ENCODE results near the gene CLEC16A.
"Not testable (repeated sequence)": the region's sequence is repeated elsewhere in the genome, so short reads cannot be mapped to it uniquely, and the experiment has no call there.

CLEC16A gene

DNA sequence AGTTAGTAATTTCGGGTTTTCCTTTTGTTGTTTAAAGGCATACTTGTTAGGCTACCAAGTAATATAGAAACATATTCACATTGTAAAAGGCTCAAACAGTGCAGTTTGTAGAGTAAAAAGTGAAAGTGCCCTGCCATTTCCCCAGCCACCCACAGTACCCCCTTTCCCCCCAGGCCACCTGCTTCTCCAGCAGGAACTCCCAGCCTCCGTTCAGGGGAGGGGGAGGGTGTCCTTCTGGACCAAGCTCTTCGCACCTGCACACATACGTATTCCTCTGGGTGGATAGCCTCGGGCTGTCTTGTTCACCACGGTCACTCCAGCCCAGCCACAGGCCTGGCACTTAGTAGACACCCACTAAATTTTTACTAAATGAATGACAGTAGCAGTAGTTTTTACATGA lies 144.5 kb downstream of the CLEC16A start:
- no peak for DNase-seq

DNA sequence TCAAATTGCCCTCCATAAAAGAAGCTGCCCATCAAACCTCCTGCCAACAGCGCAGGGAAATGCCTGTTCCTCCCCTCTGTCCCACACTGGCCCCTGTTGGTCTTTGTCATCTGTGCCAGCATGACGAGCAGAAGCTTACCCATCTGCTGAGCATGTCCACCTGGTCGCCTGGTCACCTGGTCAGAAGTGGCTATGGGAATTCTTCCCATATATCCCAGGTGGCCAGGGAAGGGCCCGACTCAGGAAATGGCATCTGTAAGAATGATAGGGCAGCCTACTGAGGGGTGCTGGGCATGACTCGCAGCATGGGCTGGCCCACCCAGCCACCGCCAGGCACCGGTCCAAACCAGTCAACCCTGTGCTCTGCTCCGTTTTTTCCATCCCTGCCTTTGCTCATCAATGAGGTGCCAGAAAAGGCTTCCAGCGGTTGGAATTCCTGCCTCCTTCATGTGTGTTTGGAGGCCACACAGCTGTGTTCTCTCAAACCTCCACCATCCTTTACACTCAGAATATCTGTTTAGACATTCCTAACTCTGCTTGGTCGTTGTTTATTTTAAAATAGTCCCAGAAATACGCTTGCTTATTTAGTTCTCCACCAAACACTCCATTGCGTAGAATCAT lies 145.2 kb downstream of the CLEC16A start:
- DNase-seq, result no peak

DNA sequence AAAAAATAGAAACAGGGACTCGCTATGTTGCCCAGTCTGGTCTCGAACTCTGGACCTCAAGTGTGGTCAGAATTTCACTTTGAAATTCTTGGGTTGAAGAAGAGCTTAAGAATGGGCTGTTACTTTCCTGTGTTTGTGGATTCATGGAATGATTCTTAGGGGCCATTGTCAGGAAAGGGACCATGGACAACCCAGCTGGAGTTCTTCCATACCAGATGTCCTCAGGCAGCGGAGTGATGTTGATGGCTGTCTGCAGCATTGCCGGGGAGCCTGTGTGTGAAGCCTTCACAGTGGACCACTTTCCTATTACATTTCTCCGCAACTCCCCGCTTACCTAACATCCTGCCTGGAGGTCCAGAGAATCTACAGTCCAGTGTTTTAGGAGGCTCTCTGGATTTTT lies 145.9 kb downstream of the CLEC16A start:
- DNase-seq, result no peak

DNA sequence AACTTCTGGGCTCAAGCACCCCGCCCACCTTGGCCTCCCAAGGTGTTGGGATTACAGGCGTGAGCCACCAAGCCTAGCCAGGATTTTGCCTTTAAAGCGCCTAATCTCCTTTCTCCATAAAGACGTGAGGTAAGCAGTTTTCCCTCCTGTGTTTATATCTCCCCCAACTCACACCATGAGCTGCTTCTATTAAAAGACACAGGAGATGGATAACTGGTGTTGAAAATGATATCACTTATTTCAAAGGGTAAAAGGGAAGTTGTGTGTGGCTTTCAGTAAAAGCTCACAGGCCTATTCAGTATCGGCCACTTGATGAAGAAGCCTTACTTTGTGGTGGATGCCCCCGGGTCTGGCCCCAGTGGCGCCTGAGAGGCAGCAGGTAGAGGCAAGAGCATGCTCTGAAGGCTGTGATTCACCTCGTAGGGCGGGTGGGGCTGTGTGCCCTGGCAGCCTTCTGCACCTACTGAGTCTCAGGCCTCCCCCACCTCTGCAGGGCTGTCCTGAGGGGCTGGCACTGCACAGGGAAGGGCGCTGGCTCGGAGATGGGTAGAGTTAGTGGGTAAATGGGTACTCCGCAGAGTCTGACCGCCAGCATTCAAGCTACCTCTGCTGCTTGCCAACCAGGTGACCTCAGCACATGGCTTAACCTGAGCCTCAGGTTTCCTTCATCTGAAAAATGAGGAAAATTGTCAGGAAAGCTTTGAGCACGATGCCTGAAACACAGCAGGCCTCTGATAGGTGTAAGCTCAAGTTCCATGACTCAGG lies 146.8 kb downstream of the CLEC16A start:
- DNase-seq, result no peak

- DNase-seq, result no peak
These were observed 148.6 kb downstream of the CLEC16A start for GRCh38 chr16:11092788-11093571.

GRCh38 chr16:11093572-11094074 lies 149.3 kb downstream of the CLEC16A start:
- DNase-seq, result no peak

- no peak for DNase-seq
These were observed 149.9 kb downstream of the CLEC16A start for GRCh38 chr16:11094075-11094856.

GRCh38 chr16:11094857-11095565 lies 150.6 kb downstream of the CLEC16A start:
- DNase-seq, result no peak

- DNase-seq, result no peak
These were observed 151.6 kb downstream of the CLEC16A start for GRCh38 chr16:11095935-11096334.

DNA sequence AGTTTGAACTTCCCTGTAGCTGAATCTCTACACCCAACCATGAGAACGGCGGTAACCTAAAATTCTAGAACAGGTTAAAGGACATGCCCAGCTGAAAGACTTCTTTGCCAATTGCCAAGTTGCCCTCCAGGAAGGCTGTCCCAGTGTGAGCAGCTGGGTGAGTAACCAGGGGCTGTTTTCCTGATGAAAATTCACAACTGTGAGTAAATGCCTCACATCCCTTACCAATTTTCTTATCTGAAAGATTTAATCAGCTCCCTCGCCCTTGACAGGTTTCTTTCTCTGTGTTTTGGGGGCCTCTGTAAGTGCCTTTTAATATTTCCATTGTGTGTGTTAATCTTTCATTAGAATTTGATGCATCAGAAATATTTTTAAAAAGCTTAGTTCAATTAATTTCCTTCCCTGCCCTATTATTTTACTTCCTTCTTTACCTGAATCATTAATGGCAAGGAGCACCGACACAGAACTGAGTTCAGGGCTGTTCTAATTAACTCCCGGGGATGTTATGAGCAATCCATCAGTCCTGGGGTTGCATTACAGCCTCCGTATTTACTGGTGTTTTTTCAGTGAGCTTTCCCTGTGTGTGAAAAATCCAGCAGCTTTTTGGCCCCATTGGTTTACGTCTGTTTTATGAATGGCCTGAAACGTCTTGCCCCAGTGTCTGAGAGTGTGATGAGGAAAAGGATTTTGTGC lies 152.9 kb downstream of the CLEC16A start:
- DNase-seq, result no peak

- no peak for DNase-seq
These were observed 153.4 kb downstream of the CLEC16A start for GRCh38 chr16:11097787-11098167.

DNA sequence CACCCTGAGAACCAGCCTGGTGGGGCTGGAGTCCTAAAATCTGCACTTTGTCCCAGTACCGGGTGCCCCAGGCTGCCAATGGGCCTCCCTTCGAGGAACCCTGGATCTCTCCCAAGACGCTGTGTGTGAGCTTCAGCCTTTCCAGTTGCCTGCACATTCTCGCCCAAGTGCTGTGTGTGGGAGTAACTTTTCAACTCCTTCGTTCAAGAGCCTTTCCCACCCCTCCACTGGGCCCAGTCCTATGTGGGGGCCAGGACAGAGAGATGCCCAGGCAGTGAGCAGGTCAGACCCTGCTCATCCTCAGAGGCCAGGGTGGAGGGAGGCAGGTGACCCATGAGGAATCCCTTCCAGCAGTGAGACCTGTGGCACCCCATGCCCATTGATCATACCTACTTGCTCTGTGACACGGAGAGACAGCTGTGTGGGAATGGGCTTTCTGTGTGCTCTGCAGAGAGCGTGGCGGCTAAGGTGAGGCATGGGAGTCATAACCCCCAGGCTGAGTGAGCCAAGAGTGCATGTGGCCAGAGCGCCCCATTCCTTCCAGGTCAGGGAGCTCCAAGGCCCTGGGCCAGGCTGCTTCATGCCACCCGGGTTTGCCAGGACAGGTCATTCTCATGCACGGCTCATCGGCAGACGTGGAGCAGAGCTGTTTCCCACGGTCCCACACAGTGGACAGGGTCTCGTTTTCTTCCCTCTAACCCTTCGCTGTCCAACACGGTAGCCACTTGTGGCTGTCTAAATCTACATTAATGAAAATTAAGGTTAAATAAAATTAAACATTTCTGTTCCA lies 154.4 kb downstream of the CLEC16A start:
- DNase-seq, result no peak

DNA sequence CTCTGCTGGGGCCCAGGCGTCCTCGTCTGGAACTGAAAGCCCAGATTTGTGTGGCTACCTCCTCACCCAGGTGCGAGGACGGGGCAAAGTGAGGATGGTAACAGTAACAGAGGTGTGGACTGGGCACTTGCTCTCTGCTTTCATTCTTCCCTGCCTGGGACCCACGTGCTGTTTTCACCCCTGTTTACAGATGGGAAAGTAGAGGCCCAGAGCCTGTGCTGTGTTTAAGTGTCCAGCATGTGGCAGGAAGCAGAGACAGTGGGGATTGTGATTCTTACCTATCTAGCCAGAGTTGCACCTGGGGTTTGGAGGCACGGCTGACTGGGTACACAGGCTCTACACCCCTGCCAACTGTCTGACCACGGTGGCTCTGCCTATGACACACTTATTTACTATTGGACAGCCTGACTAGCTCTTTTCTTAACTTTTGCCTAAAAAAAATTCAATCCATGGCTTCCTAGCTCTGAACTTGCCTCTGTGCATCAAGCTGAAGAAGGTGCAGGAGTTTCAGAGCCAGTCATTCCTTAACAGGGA lies 155.4 kb downstream of the CLEC16A start:
- DNase-seq, result no peak

GRCh38 chr16:11100239-11100750 lies 155.9 kb downstream of the CLEC16A start:
- no peak for DNase-seq

- DNase-seq, result no peak
These were observed 156.9 kb downstream of the CLEC16A start for GRCh38 chr16:11101283-11101682.

GRCh38 chr16:11101695-11102522 lies 157.5 kb downstream of the CLEC16A start:
- no peak for DNase-seq

- DNase-seq, result no peak
These were observed 158.1 kb downstream of the CLEC16A start for GRCh38 chr16:11102523-11102898.

DNA sequence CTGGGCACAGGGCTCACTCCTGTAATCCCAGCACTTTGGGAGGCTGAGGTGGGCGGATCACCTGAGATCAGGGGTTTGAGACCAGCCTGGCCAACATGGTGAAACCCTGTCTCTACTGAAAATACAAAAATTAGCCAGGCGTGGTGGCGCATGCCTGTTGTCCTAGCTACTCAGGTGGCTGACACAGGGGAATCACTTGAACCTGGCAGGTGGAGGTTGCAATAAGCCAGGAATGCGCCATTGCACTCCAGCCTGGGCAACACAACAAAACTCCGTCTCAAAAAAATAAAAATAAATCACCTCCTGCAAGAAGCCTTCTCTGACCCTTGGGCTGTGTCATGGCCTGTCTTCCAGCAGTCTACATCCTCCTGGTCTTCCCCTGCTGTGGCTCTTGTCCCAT lies 158.9 kb downstream of the CLEC16A start:
- DNase-seq, result not testable (repeated sequence)

Data from DMS153 (cell line).